ENCODE results near the gene OR1E1. TPM values are rescaled to one million over a fixed set of nuclear protein-coding genes. Genes with fewer than 3 reads are reported as not detected.
"Not testable (repeated sequence)": the region's sequence is repeated elsewhere in the genome, so short reads cannot be mapped to it uniquely, and the experiment has no call there.

The OR1E1 gene, protein sequence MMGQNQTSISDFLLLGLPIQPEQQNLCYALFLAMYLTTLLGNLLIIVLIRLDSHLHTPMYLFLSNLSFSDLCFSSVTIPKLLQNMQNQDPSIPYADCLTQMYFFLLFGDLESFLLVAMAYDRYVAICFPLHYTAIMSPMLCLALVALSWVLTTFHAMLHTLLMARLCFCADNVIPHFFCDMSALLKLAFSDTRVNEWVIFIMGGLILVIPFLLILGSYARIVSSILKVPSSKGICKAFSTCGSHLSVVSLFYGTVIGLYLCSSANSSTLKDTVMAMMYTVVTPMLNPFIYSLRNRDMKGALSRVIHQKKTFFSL
- 0.10 TPM for polyA plus RNA-seq (ENCODE audit: insufficient read length)

DNA sequence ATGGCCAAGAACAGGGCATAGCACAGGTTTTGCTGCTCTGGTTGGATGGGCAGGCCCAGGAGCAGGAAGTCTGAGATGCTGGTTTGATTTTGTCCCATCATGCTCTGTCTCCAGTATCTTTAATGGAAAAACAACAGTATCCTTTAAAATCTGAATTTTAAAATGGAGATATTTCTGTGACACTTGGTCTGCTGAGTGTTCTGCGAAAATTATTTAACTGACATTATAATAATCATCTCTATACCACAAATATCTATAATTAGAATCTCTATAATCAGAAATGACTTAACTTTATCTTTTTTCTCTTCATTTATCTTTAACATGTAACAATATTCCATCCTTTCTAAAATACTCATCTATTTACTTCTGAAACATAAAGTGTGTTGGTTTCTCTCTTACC, at the start of gene OR1E1:
Gene OR1E1, minus strand, starts transcription at position 101 of the 400 bp plus-strand sequence. Its CDS starts 0 bp downstream, at position 101.
- no peak for DNase-seq (ENCODE audit: low read depth)

DNA sequence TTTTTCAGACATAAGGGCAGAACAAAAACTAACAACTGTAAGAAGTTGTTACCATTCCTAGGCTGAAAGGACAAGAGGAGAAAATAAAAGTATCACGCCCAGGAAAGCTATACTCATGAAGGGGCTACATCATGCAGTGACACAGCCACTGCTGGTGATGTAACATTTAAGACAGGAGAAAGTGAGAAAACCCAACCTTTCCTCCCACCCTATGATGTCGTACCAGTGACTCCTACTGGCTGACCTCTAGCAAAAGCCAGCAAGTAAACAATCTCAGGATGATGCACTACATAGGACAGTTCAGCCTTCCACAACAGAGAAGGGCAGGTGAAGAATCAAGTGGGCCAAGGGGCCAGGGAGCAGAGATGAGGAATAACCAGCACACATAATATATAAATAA, 49.4 kb upstream of the OR1E1 start:
- no peak for DNase-seq (ENCODE audit: low read depth)

DNA sequence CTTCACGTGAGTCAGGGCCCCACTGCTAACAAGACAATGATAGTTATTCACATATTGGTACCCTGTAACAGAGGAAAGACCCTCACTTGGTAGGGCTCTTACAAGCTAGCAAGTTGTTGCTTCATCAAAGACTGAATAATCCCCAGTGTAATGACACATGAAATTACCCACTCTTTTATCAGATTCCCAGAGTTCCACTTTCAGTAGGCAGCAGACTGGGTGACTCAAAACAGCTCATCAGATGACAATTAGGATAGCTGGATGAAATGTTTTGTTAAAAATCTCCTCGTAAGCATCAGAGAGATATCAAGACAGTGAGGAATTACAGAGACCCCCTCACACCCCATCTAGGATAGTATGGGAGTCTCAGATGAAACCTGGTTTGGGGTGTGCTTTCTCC, 42.2 kb upstream of the OR1E1 start:
- DNase-seq (ENCODE audit: low read depth), result no peak

DNA sequence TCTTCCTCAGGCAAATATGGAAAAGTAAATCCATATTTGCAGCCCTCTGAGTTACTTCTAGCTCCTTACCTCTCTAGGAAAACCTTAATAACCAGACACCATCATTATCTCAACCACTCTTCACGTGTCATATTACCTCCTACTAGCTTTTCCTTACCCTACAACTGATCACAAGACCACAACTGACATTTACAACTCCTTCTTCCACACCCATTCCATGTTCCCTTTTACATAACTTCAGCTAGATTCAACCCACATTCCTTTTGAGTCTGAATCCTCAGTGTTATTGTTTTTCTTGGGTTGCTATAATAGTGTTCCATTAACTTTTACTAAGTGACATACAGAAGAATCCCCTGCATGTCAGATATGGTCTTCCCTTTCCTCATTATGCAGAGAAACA, 40.2 kb upstream of the OR1E1 start:
- no peak for DNase-seq (ENCODE audit: low read depth)

DNA sequence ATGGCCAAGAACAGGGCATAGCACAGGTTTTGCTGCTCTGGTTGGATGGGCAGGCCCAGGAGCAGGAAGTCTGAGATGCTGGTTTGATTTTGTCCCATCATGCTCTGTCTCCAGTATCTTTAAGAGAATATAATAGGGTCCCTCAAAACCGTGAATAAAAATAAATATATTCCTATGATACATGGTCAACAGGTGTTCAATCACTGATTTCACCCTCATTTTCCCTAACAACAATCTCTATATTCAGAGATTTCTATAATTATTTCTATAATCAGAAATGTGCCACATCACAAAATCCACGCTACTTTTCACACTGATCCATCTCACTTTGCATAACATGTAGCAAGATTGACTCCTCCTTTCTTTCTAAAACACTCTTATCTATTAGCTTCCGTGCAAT, 35.5 kb upstream of the OR1E1 start, which contains the start of gene OR1E2:
Gene OR1E2, minus strand, starts transcription at position 101 of the 400 bp plus-strand sequence. Its CDS starts 0 bp downstream, at position 101.
- DNase-seq (ENCODE audit: low read depth), result no peak

DNA sequence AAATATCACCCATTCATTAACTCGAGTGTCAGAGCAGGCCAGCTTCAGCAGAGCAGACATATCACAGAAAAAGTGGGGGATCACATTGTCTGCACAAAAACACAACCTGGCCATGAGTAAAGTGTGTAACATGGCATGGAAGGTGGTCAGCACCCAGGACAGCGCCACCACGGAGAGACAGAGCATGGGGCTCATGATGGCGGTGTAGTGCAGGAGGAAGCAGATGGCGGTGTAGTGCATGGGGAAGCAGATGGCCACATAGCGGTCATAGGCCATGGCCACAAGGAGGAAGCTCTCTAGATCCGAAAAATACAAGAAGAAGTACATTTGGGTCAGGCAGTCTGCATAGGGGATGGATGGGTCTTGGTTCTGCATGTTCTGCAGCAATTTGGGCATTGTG, 35.0 kb upstream of the OR1E1 start:
- not testable (repeated sequence) for DNase-seq (ENCODE audit: low read depth)

DNA sequence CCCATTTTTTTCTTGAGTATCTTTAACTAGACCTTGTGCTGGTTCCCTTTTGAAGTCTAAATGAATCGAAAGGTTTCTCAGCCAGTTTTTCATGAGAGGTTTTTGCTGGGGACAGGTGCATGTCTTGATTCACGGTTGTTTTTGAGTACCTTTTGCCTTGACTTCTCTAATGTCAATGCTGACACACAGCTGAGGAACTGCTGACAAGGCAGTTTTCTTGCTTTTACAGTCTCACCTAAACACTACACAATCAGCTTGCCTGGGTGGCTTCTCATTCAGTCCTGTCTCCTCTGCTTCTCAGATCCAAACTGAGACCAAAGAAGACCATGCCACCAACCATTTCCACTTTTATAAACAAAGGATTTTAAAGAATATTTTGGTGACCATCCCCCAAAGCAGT, 20.0 kb upstream of the OR1E1 start:
- no peak for DNase-seq (ENCODE audit: low read depth)

DNA sequence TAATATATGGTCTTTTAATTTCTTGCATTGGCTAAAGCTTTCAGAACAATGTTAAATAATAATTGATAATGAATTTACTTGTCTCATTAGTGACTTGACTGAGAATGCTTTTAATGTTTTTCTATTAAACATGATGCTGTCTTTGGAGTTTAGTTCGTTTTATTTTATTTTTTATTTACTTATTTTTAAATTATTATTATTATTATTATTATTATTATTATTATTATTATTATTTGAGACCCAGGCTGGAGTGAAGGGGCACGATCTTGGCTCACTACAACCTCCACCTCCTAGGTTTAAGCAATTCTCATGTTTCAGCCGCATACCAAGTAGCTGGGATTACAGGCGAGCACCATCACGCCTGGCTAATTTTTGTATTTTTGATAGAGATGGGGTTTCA, 17.4 kb upstream of the OR1E1 start:
- no peak for DNase-seq (ENCODE audit: low read depth)

DNA sequence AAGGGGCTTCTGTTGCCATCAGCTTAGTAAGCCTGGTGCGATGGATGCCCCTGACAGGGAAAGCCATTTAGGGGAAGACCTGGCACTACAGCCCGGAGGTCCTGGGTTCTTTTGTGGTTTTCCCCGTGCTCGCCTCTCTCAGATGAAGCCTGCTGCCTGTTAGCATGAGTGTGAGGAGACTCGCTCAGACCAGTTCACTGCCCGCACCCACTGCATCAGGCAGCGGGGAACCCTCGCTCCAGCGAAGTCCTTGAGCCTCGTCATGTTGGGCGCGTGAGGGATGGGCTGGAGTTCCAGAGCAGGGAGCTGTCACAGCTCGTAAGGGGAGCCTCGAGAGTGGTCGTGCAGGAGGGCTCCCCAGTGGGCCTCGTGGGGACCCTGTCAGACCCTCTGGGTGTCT, 14.0 kb upstream of the OR1E1 start:
- not testable (repeated sequence) for DNase-seq (ENCODE audit: low read depth)

DNA sequence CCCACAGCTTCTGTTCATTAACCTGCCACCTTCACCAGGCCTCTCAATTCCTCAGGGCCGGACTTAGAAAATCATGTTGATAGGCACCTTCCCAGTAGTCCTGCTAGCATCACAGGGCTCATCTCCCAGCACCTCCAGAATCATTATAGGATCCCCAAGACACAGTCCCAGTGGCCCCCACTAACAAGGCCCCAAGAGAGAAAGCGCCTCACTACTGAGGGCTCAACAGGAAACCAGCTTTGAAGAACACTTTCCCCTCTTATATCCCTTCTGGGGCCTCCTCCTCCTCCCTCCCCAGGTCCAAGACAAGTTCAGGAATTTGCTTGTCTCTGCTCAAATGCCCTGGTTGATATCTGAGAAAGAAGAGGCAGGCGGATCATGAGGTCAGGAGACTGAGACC, 12.9 kb upstream of the OR1E1 start, which contains the start of gene OR3A3:
Gene OR3A3, plus strand, starts transcription at position 301 of the 400 bp plus-strand sequence.
- DNase-seq (ENCODE audit: low read depth), result no peak

DNA sequence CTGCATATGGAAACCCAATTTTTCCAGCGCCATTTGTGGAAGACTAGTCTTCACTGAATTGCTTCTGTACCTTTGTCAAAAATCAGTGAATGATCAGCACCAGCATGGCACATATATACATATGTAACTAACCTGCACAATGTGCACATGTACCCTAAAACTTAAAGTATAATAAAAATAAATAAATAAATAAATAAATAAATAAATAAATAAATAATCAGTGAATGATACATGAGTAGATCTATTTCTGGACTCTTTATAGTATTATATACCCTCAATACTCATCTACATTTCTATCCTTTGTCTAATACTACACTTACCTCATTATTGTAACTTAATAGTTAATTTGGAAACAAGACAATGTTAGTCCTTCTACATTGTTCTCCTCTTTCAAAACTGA, 5.6 kb upstream of the OR1E1 start:
- DNase-seq (ENCODE audit: low read depth), result not testable (repeated sequence)

DNA sequence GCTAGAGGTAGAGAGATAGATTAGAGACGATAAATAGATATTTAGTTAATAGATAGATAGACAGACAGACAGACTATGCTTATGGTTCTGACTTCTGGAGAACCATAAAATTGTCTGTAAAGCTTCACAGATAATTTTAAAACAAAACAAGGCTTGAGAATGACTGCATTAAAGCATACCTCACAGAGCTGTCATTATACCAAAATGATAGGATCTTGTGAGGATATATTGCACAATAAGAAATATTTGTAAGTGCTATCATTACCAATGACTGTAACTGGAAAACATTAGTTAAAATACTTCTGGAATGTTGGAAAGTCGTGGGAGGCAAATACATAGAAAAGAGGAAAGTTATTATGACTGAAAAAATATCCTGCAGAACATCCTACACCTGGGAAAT, 3.6 kb upstream of the OR1E1 start:
- DNase-seq (ENCODE audit: low read depth), result no peak

DNA sequence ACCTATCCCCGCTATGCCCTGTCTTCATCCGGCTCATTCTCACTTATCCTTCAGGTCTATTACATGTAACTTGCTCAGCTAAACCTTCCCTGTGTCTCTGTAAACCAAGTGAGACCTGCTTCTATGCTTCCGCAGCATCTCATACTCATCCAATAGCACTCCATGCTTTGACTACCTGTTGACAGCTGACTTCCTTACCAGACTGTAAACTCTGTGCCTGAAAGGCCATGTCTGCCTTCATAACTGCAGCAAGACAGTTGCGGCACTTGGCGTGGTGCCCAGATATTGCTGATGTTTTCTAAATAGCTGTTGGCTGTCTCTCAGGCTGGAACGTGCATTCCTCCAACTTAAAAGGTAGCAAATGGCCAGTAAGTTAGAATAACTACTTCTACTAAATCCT, 1.8 kb upstream of the OR1E1 start:
- DNase-seq (ENCODE audit: low read depth), result no peak

DNA sequence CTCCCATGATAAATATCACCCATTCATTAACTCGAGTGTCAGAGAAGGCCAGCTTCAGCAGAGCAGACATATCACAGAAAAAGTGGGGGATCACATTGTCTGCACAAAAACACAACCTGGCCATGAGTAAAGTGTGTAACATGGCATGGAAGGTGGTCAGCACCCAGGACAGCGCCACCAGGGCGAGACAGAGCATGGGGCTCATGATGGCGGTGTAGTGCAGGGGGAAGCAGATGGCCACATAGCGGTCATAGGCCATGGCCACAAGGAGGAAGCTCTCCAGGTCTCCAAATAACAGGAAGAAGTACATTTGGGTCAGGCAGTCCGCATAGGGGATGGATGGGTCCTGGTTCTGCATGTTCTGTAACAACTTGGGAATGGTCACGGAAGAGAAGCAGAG, 409 bp downstream of the OR1E1 start:
- DNase-seq (ENCODE audit: low read depth), result not testable (repeated sequence)

DNA sequence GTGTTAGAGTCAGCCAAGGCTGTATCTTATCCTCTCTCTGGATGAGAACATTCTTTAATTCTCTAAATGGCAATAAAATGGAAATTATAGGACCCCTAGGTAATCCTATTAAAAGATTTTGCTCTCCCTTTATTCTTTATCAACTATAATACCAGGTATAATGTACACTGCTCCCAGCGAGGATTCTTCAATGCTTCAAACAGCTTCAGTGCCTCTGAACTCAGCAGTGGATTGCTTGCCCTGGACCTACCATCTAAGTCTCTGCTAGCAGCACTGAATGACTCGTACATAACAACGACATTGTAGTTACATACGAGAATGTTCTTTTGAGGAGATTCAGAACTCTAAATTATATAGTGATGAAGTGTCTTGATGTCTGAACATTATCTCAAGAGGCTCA, 8.4 kb downstream of the OR1E1 start:
- DNase-seq (ENCODE audit: low read depth), result no peak

DNA sequence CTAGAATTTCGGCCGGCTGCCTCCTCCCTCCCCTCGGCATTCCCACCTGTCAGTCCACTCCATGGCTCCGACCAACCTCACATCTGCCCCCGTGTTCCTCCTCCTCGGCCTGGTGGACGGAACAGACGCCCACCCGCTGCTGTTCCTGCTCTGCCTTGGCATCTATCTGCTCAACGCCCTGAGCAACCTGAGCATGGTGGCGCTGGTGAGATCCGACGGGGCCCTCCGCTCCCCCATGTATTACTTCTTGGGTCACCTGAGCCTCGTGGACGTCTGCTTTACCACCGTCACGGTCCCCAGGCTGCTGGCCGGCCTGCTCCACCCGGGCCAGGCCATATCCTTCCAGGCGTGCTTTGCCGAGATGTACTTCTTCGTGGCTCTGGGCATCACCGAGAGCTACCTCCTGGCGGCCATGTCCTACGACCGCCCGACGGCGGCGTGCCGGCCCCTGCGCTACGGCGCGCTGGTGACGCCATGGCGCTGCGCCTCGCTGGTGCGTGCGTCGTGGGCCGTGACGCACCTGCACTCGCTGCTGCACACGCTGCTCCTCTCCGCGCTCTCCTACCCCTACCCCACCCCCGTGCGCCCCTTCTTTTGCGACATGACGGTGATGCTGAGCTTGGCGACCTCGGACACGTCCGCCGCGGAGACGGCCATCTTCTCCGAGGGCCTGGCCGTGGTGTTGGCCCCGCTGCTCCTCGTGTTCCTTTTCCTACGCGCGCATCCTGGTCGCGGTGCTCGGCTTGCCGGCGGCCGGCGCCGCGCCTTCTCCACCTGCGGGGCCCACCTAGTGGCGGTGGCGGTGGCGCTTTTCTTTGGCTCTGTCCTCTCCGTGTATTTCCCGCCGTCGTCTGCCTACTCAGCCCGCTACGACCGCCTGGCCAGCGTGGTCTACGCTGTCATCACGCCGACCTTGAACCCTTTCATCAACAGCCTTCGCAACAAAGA, 12.1 kb downstream of the OR1E1 start, which contains the start of gene OR3A2:
Gene OR3A2, minus strand, starts transcription at position 440 of the 948 bp plus-strand sequence.
- DNase-seq (ENCODE audit: low read depth), result no peak

DNA sequence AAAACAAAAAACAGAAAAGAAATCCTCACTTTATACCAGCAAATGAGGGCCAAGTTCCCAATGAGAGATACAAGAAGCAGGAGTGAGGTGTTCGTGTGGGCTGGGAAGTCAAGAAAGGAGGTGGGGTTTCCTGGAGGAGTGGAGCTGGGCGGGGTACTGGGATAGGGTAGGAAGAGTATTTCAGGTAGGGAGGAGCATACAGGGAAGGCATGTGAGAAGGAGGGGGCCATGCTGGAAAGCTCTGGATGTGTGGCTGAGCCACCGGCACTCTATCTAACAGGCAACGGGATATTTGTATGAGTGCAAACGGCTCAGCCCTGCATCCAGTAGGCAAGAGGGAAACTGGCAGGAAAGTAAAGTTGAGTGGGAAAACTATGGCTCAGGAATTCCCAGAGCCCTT, 16.3 kb downstream of the OR1E1 start:
- no peak for DNase-seq (ENCODE audit: low read depth)

DNA sequence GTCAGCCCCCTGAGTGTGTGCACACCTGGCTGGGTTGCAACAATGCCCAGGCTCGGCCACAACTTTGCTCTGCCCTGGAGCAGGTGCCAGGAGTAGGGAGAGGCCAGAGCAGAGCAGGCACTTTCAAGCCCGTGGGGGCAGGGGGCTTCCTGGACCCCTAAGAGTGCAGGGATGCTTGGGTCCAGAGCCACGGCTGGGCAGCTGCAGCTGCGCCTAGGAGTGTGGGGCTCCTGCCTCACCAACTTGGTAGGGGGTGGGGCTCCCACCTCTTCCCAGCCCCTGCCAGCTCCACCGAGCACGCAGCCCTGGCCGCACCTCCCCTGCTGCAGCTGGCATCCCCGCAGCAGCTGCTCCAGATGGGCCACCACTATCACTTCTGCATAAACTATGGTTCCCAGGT, 19.9 kb downstream of the OR1E1 start:
- DNase-seq (ENCODE audit: low read depth), result no peak

DNA sequence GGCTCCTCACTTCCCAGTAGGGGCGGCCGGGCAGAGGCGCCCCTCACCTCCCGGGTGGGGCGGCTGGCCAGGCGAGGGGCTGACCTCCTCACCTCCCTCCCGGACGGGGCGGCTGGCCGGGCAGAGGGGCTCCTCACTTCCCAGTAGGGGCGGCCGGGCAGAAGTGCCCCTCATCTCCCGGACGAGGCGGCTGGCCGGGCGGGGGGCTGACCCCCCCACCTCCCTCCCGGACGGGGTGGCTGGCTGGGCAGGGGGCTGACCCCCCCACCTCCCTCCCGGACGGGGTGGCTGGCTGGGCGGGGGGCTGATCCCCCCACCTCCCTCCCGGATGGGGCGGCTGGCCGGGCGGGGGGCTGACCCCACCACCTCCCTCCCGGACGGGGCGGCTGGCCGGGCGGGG, 27.0 kb downstream of the OR1E1 start:
- not testable (repeated sequence) for DNase-seq (ENCODE audit: low read depth)

All from forelimb muscle (tissue), 1 donor.